Measurements from ENCODE around the gene PRSS57.

The PRSS57 gene

GRCh38 chr19:661427-662196 is 33.6 kb downstream of the PRSS57 start:
- no peaks in the 10 kb centered on the region for H3K4me1 ChIP-seq (ENCODE audit: control insufficient read depth, low read depth, low read length)
- no peaks in the 10 kb centered on the region for H3K36me3 ChIP-seq (ENCODE audit: control insufficient read depth, low read depth, low read length)
- H3K9ac ChIP-seq (ENCODE audit: low read length), result peak overlapping the region; percentile 84
- peaks cover 5% of the 10 kb centered on the region for H3K27me3 ChIP-seq (ENCODE audit: control insufficient read depth, insufficient read depth, low read length)
- no peaks in the 10 kb centered on the region for H3K9me3 ChIP-seq (ENCODE audit: control insufficient read depth, low read depth, low read length)
- no peak overlapping the region for H3K27ac ChIP-seq (ENCODE audit: low read length)
- peak overlapping the region; percentile 84 for H3K4me3 ChIP-seq (ENCODE audit: low read length)

DNA sequence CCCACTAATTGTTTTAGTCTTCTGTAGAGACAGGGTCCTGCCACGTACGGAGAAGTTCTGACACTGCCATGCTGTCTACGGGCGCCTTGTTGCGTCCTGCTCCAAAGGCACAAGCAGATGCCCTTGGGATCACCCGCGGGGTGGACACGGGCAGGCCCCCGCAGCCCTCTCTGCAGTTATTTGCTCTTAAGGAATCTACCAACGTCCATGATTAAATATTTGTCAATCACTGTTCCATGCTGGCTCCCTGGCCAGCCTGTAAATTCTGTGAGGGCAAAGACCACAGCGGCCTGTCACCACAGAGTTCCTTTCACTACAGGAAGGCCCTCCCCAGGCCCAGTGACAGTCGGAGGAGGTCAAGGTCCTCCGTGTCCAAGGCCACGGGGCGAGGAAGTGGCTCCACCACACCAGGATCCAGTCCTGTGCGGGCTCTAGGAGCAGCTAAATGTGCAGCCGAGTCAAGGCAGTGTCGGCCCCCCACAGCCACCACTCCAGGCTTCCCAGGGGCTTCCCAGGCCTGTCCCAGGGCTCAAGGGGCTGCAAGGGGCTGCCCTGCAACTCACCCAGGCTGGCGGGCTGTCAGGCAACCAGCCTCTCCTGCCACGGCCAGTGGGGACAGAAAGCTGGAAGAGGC is 34.3 kb downstream of the PRSS57 start:
- Histone ChIP-seq H3K27ac (ENCODE audit: low read length) (no peak overlapping the region), H3K4me3 (ENCODE audit: low read length) (no peak overlapping the region), H3K27me3 (ENCODE audit: control insufficient read depth, insufficient read depth, low read length) (peaks cover 4% of the 10 kb centered on the region), H3K9ac (ENCODE audit: low read length) (peak overlapping the region; percentile 84), H3K36me3 (ENCODE audit: control insufficient read depth, low read depth, low read length) (no peaks in the 10 kb centered on the region), H3K4me1 (ENCODE audit: control insufficient read depth, low read depth, low read length) (no peaks in the 10 kb centered on the region), H3K9me3 (ENCODE audit: control insufficient read depth, low read depth, low read length) (no peaks in the 10 kb centered on the region)

DNA sequence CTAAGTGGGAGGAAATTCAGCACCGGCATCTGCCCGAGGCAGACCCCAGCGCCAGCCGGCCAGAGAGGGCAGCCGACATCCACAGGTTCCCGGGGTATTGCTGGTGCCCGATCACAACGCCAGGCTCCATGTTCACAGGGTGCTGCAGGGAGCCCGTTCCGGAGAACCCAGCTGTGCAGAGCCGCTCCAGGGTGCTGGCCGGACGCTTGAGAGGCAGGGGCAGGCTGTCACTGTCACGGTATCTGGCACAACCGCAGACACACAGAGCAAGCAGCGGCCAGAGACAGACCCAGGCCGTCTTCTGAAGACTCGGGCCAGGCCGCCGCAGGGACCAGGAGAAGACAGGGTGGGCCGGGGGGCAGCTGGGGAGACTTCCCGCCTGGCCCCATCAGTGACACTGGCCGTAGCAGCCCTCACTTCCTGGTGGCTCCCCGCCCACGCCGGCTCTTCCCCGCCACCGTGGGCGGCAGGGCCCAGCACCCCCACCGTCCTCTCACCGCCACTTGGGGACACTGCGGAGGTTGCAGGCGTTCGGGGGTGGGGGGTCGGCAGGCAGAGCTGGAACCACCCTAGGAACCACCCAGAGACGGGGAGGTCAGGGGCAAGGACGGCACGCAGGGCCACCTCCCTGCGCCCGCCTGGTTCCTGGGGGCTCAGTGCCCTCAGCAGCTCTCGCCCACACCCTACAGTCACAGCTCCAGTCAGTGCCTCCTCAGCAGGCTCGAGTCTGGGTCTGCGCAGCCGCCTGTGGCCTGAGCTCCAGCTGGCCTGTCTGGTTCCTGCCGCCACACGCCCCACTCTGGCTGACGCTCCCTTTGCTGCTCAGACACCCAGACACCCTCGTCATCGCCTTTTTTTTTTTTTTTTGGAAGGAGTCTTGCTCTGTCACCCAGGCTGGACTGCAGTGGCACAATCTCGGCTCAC is 36.1 kb downstream of the PRSS57 start:
- Histone ChIP-seq H3K36me3 (ENCODE audit: control insufficient read depth, low read depth, low read length) (no peaks in the 10 kb centered on the region), H3K4me3 (ENCODE audit: low read length) (no peak overlapping the region), H3K9me3 (ENCODE audit: control insufficient read depth, low read depth, low read length) (no peaks in the 10 kb centered on the region), H3K9ac (ENCODE audit: low read length) (no peak overlapping the region), H3K27ac (ENCODE audit: low read length) (no peak overlapping the region), H3K4me1 (ENCODE audit: control insufficient read depth, low read depth, low read length) (no peaks in the 10 kb centered on the region), H3K27me3 (ENCODE audit: control insufficient read depth, insufficient read depth, low read length) (no peaks in the 10 kb centered on the region)

- Histone ChIP-seq H3K4me1 (ENCODE audit: control insufficient read depth, low read depth, low read length) (no peaks in the 10 kb centered on the region), H3K27me3 (ENCODE audit: control insufficient read depth, insufficient read depth, low read length) (no peaks in the 10 kb centered on the region), H3K9ac (ENCODE audit: low read length) (no peak overlapping the region), H3K27ac (ENCODE audit: low read length) (no peak overlapping the region), H3K4me3 (ENCODE audit: low read length) (no peak overlapping the region), H3K9me3 (ENCODE audit: control insufficient read depth, low read depth, low read length) (no peaks in the 10 kb centered on the region), H3K36me3 (ENCODE audit: control insufficient read depth, low read depth, low read length) (no peaks in the 10 kb centered on the region)
Observed at GRCh38 chr19:658059-658839, 37.0 kb downstream of the PRSS57 start.

GRCh38 chr19:657611-658010 is 37.6 kb downstream of the PRSS57 start:
- H3K9me3 ChIP-seq (ENCODE audit: control insufficient read depth, low read depth, low read length), result no peaks in the 10 kb centered on the region
- H3K4me1 ChIP-seq (ENCODE audit: control insufficient read depth, low read depth, low read length), result no peaks in the 10 kb centered on the region
- H3K27ac ChIP-seq (ENCODE audit: low read length), result no peak overlapping the region
- no peak overlapping the region for H3K9ac ChIP-seq (ENCODE audit: low read length)
- H3K4me3 ChIP-seq (ENCODE audit: low read length), result no peak overlapping the region
- no peaks in the 10 kb centered on the region for H3K36me3 ChIP-seq (ENCODE audit: control insufficient read depth, low read depth, low read length)
- no peaks in the 10 kb centered on the region for H3K27me3 ChIP-seq (ENCODE audit: control insufficient read depth, insufficient read depth, low read length)

GRCh38 chr19:656751-657559 is 38.3 kb downstream of the PRSS57 start:
- no peaks in the 10 kb centered on the region for H3K36me3 ChIP-seq (ENCODE audit: control insufficient read depth, low read depth, low read length)
- H3K9ac ChIP-seq (ENCODE audit: low read length), result no peak overlapping the region
- no peaks in the 10 kb centered on the region for H3K9me3 ChIP-seq (ENCODE audit: control insufficient read depth, low read depth, low read length)
- H3K27me3 ChIP-seq (ENCODE audit: control insufficient read depth, insufficient read depth, low read length), result no peaks in the 10 kb centered on the region
- no peaks in the 10 kb centered on the region for H3K4me1 ChIP-seq (ENCODE audit: control insufficient read depth, low read depth, low read length)
- H3K27ac ChIP-seq (ENCODE audit: low read length), result no peak overlapping the region
- no peak overlapping the region for H3K4me3 ChIP-seq (ENCODE audit: low read length)

DNA sequence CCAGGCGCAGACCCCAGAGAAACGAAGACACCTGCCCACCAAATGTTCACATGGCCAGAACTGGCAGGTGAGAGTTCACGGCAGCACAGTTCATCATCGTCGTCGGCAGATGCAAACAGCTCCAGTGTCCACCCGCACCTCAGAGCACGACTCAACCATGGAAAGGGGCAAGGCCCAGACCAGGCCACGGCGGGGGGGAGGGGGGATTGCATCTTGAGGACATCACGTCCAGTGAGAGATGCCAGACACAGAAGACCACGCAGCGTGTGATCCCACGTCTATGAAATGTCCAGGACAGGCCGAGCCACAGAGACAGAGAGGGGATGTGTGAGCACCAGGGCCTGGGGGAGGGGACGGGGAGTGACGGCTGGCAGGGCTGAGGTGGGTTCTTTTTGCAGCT is 39.6 kb downstream of the PRSS57 start:
- Histone ChIP-seq H3K27me3 (ENCODE audit: control insufficient read depth, insufficient read depth, low read length) (no peaks in the 10 kb centered on the region), H3K4me3 (ENCODE audit: low read length) (no peak overlapping the region), H3K36me3 (ENCODE audit: control insufficient read depth, low read depth, low read length) (peaks cover 6% of the 10 kb centered on the region), H3K9ac (ENCODE audit: low read length) (no peak overlapping the region), H3K27ac (ENCODE audit: low read length) (no peak overlapping the region), H3K4me1 (ENCODE audit: control insufficient read depth, low read depth, low read length) (no peaks in the 10 kb centered on the region), H3K9me3 (ENCODE audit: control insufficient read depth, low read depth, low read length) (no peaks in the 10 kb centered on the region)

DNA sequence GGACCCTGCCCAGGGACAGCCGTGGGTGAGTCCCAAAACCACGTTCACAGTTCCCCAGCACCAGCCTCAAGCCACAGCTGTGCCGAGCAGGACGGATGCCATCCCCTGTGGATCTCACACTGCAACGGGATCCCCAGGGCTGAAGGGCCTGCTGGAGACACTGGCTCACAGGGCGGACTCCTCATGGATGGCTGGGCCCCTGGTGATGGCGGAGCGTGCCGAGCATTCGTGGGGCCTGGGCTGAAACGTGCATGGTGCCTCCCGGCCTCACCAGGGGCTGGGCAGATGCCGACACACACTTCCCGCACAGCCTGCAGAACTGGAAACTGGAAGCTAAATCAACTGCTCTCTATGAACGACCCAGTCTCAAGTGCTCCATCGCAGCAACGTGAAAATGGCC is 41.8 kb downstream of the PRSS57 start:
- H3K9me3 ChIP-seq (ENCODE audit: control insufficient read depth, low read depth, low read length), result no peaks in the 10 kb centered on the region
- H3K9ac ChIP-seq (ENCODE audit: low read length), result no peak overlapping the region
- H3K27ac ChIP-seq (ENCODE audit: low read length), result no peak overlapping the region
- no peak overlapping the region for H3K4me3 ChIP-seq (ENCODE audit: low read length)
- H3K4me1 ChIP-seq (ENCODE audit: control insufficient read depth, low read depth, low read length), result no peaks in the 10 kb centered on the region
- H3K27me3 ChIP-seq (ENCODE audit: control insufficient read depth, insufficient read depth, low read length), result no peaks in the 10 kb centered on the region
- H3K36me3 ChIP-seq (ENCODE audit: control insufficient read depth, low read depth, low read length), result peaks cover 16% of the 10 kb centered on the region

GRCh38 chr19:652467-653389 is 42.5 kb downstream of the PRSS57 start:
- Histone ChIP-seq H3K9me3 (ENCODE audit: control insufficient read depth, low read depth, low read length) (no peaks in the 10 kb centered on the region), H3K27ac (ENCODE audit: low read length) (no peak overlapping the region), H3K27me3 (ENCODE audit: control insufficient read depth, insufficient read depth, low read length) (no peaks in the 10 kb centered on the region), H3K4me1 (ENCODE audit: control insufficient read depth, low read depth, low read length) (no peaks in the 10 kb centered on the region), H3K4me3 (ENCODE audit: low read length) (no peak overlapping the region), H3K36me3 (ENCODE audit: control insufficient read depth, low read depth, low read length) (peaks cover 17% of the 10 kb centered on the region), H3K9ac (ENCODE audit: low read length) (no peak overlapping the region)

DNA sequence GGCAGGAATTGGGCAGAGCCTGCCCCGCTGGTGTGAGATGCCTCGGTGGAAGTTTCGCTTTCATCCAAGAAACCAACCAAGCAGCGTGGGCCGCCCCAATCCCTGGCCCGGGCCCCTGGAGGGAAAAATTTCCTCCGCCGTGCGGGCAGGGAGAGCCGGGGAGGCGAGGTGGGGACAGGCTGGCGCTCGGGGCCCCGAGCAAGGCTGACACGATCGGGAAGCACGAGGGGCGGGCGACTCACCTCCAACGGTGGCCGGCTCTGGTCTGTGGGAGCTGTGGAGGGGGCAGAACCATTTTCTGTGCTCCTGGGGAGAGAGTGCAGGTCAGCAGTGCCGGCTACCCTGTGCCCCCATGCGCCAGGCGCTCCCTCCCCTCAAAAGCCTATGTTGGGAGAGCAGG is 43.3 kb downstream of the PRSS57 start:
- Histone ChIP-seq H3K4me1 (ENCODE audit: control insufficient read depth, low read depth, low read length) (no peaks in the 10 kb centered on the region), H3K27me3 (ENCODE audit: control insufficient read depth, insufficient read depth, low read length) (no peaks in the 10 kb centered on the region), H3K36me3 (ENCODE audit: control insufficient read depth, low read depth, low read length) (peaks cover 20% of the 10 kb centered on the region), H3K4me3 (ENCODE audit: low read length) (no peak overlapping the region), H3K9ac (ENCODE audit: low read length) (no peak overlapping the region), H3K27ac (ENCODE audit: low read length) (no peak overlapping the region), H3K9me3 (ENCODE audit: control insufficient read depth, low read depth, low read length) (no peaks in the 10 kb centered on the region)
